Activated gamma-delta T cell treated with Interleukin-2 at 50 U/mL for 16 hours (primary cell): ENCODE measurements around the gene RAB31.
A peak's percentile ranks its signal among the peaks of the same experiment; 100 is the strongest.
"Not testable (repeated sequence)": the region's sequence is repeated elsewhere in the genome, so short reads cannot be mapped to it uniquely, and the experiment has no call there.

Experiments
- DNase-seq: peaks from one replicate; pipeline ENCODE4 v3.0.0-alpha.2; 2020

Gene RAB31

DNA sequence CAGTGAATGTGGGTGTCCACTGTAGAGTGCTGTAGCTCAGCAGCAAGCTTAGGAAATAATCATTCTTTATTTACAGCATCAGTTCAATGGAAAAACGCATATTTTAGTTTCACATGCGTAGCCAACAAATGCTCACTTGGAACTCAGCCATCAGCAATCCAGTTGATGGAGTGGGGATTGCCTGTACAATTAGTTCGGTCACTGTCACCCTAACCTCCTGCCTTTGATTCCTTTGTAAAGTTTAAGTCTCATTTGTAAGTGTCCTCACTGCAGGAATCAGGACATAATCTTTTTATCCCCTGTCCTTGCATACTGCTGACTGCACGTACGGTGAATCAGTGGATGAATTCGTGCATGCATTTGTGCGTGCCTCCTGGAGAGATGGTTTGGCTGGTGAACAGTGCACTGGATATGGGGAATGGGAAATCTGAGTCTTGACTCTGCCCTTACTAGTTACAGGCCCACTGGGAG, 55.9 kb downstream of the RAB31 start:
- no peak for DNase-seq

DNA sequence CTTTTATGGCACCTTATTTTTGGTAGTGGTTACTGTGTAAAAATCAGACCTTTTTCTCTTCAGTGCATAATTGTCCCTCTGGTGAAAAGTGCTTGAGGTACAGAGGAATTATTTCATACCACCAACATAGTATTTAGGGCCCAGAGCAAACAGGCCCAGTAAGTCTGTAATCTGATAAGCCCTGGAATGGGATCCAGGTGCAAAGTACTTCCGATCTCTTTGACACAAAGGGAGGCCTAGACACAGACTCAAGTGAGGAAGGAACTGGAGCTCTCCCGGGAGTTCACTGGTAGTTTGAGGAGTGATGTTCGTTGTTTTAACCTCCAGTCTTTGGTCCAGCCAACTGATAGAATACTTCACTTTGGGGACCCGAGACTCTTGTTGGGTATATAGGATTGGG, 57.4 kb downstream of the RAB31 start:
- no peak for DNase-seq

DNA sequence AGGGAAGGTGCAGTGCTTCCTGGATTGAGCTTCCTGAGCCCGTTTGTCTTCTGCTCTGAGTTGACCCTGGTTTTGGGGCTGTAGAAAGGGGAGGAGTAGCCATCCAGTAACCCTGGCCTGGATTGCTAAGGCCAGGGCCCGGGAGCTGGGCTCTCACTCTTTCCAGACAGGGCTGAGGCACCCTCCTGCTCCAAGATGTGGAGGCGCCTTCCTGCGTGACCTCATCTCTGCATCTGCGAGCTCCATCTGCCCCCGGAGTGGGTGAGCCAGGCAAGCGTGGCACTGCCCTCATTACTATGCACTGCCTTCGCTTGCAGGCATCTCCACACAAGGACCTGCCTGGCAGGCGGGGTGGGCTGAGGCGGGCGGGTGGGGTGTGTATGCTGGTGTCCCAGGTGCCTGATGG, 58.0 kb downstream of the RAB31 start:
- no peak for DNase-seq

DNA sequence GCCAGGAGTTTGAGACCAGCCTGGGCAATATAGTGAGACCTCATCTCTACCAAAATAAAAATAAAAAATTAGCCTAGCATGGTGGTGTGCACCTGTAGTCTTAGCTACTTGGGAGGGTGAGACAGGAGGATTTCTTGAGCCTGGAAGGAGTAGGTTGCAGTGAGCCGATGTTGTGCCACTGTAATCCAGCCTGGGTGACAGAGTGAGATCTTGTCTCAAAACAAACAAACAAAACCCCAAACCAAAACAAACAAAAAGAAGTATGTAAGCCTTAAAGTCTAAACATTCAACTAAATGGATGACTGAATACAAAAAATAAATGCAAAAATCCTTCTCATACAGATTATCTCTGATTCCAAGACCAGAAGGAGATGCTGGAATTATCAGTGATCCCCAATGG, 58.6 kb downstream of the RAB31 start:
- DNase-seq, result no peak

DNA sequence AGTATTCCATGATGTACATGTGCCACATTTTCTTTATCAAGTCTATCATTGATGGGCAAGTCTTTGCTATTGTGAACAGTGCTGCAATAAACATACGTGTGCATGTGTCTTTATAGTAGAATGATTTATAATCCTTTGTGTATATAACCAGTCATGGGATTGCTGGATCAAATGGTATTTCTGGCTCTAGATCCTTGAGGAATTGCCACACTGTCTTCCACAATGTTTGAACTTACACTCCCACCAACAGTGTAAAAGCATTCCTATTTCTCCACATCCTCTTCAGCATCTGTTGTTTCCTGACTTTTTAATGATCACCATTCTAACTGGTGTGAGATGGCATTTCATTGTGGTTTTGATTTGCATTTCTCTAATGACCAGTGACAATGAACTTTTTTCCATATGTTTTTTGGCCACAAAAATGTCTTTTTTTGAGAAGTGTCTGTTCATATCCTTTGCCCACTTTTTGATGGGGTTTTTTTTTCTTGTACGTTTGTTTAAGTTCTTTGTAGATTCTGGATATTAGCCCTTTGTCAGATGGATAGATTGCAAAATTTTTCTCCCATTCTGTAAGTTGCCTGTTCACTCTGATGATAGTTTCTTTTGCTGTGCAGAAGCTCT, 60.1 kb downstream of the RAB31 start:
- DNase-seq, result not testable (repeated sequence)

DNA sequence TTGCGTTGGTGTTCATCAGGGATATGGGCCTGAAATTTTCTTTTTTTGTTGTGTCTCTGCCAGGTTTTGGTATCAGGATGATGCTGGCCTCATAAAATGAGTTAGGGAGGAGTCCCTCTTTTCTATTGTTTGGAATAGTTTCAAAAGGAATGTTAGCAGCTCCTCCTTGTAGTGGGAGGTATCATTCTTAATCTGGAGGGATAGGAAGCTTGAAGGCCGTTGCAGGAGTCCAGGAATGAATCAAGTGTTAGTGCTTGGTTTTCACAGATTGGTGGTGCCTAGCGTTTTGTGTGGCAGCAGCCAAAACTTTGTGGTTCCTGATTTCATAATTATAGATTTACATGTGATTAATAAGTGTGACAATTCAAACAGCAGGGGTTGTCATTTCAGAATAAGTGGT, 62.0 kb downstream of the RAB31 start:
- DNase-seq, result not testable (repeated sequence)

DNA sequence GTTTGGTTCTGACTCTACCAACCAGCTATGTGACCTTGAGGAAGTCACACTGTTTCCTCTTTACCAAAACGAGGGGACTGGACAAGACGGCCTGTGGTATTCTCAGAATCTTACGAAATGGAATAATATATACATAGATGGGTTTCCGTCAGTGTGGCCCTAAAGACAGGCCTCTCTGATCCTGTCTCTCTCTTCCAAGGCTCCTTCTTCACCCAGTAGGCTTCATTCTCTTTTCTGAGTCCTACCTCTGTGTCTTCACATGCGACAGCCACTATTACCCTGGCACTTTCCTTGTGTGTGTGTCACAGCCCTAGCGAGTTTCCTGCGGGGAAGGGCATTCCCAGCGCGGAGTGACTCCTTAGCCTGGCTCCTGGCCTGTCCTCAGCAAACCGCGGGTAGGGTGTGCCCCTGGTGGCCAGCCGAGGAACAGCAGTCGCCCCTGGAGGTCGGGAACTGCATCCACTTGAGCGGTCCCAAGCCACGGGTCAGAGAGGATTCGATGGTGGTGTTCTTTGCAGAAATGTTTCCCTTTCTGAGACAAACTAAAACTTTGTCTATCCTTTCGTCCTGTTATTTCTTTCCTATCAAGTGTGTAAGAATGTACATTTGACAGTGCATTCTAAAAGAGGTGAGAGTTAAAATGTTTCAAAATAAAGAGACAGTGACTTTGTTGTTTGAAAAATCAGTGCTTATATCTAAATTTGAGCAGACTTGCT, 63.3 kb downstream of the RAB31 start:
- DNase-seq, result peak; percentile 43

DNA sequence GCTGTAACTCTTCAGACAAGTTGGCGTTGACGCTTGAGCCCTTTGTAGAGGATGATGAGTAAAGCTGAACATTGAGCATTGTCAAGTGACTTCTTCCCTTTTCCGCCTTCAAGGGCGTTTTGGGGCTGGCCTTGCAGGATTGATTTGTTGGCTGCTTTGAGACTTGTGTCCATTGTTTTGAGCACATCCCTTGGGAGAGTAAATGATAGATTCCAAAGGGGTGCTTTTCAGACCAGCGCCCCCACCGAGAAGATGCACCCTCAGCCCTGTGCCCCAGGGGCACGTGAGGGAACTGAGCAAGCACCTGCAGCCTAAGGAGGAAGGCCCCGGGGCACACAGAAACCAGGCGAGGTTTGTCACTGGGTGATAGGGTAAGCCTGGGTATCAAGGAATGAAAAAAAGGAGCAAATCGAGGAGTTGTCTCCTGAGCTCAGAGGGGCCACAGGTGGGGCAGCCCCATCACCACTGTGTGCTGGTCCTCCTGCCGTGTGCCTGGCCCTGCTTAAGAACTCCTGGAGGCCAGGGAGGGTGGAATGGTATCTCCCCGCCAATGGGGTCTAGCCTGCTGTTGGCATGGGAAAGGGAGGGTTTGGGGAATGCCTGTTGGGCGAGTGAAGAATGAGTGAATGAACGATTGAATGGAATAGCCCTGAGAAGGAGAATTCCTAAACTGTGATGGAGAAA, 64.0 kb downstream of the RAB31 start:
- DNase-seq, result no peak

DNA sequence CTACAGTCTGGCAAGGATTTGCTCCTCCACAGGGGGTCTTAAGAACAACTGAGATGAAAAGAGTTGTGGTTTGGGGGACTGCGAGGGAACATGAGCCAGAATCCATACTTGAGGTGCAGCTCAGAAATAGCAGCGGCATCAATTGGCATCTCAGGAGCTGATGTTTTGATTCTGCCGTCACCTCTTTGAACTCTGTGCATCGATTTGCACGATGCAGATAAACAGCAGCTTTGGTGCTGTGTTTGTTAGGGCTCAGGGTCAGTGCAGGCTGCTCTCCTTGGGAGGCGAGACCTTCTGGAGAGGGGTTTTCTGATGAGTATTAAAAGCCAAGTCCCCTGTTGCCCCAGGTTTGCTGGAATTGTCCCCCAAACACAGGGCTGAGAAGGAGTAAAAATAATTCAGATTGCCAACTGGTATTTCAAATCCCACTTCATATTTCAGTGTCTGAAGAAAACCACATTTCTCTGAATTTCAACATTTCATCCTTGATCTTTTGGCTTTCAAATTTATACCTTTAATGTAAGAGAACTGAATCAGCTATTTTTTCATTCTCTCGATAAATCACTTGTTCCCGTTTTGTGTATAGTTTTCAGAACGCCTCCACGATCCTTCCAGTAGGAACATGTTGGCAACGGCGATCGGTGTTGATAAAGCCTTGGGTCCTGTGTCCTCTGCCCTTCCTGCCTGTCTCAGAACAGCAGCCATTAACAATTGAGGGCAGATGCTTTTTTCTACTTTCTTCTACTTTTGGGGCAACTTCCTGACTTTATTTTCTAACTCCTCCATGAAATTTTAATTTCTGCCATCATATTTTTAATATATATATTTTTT, 65.0 kb downstream of the RAB31 start:
- no peak for DNase-seq

DNA sequence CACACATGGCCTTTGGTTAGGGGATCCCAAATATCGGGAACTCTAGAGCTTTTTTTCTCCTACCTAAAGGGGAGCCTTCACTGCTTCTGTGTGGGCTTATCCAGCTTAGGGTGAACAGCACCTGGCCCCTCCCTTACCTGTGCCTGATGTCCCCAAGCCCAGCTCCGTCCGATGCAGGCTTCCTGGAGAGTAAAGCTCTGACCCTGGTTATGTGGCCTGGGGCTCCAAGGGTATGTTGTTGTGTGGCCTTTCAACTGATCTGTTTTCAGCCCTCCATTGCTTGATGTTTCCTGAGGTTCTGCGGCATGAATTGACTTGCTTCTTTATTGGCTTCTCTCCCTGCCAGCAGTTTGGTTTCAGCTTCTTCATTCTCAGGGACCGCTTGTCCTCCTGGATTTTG, 66.0 kb downstream of the RAB31 start:
- no peak for DNase-seq

DNA sequence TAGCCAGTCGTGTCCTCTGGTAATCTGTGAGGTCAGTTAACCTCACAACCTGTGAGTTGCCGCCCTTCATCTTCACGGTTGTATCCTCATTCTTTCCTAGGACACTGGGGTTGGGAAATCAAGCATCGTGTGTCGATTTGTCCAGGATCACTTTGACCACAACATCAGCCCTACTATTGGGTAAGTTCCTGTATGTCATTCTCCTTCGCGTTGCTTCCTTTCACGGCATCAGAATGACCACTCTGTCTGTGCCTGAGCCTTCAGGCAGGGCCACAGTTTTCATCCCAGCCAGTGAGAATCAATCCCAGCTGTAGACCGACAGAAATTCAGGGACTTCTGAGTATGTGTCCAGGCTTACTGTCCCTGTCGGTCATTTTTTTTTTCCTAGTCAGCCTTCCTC, 67.1 kb downstream of the RAB31 start:
- no peak for DNase-seq

DNA sequence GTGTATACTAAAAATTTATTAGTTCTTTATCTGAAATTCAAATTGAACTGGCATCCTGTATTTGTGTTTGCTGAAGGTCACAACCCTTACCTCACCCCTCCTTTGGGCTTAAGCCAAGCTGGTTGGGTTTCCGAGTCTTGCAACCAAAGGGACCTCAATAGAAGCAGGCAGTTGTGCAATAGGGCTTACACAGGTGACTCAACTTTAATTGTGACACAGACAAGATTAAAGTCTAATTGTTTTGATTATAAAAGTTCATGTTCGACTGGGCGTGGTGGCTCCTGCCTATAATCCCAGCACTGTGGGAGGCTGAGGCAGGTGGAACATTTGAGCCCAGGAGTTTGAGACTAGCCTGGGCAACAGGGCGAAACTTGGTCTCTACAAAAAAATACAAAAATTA, 71.5 kb downstream of the RAB31 start:
- no peak for DNase-seq

DNA sequence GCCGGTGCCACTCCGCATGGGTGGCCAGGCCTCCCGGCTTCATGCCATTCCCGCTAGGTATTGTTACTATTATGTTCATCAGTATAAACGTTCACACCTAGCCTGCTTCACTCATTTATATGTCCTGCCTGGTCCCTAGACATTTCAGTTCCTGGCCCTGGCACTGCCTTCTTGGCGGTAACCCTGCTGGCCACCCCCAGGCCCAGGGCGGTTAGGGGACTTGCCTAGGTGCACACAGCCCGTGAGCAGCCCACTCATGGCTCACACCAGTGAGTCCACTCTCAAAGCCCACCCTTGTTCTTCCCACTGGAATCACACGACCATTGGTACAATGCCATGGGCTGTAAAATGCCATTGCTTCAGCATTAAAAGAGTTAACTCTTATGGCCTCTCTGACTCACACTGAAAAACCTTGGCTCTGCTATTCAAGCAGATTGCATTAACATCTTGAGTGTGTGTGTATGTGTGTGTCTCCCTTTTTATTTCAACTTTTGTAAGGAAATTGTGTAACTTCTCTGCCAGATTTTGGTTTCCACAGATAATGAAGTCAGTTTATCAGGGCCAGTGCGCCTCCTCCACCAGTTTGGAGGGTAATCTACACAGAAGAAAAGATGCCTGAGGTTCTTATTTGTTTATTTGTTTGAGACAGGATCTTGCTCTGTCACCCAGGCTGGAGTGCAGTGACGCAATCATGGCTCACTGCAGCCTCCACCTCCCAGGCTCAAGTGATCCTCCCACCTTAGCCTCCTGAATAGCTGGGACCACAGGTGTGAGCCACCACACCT, 74.2 kb downstream of the RAB31 start:
- no peak for DNase-seq

DNA sequence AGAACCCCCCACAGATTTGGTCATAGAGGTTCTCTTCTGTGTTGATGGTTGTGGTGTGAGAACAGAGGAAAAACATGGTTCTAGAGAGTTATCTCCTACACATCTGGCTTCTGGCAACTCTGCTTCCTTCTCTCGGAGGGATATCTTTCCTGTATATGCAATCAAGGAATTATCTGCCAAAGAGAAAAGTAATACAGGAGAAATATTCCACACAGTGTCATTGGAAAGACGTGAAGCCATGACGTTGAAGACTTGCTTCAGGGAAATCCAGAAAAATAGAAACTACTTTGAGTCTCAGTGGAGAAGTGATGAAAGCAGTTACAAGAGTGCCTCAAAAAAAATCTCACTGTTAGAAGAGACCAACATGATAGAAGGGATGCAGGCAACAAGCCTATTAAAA, 78.5 kb downstream of the RAB31 start:
- no peak for DNase-seq

DNA sequence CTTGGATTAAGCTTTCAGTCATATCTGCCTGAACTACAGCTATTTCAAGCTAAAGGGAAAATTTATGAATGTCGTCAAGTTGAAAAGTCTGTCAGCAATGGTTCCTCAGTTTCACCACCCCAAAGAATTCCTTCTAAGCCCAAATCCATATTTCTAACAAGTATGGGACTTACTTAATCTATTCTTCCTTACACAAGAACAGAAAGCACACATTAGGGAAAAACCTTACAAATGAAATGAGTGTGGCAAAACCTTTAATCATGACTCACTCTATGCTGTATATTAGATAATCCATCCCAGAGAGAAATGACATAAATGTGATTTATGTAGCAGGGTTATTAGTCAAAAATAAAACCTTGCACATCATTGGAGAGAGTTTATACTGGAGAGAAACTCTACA, 78.9 kb downstream of the RAB31 start:
- DNase-seq, result no peak

DNA sequence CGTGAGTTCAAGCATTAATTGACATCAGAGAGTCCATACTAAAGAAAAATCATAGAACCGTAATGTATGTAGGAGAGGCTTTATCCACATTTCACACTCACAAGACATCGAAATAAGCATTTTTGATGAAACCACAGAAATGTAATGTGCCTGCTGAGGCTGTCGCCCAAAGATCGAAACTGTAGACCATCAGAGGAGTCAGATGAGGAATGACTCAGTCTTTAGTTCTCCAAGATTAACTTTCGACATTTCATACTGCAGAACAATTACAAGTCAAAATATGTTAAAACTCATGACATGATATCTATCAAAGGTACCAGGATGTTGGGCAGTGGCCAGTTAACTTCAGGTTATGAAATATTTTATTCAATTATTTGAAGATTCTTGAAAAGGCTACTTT, 79.6 kb downstream of the RAB31 start:
- no peak for DNase-seq

DNA sequence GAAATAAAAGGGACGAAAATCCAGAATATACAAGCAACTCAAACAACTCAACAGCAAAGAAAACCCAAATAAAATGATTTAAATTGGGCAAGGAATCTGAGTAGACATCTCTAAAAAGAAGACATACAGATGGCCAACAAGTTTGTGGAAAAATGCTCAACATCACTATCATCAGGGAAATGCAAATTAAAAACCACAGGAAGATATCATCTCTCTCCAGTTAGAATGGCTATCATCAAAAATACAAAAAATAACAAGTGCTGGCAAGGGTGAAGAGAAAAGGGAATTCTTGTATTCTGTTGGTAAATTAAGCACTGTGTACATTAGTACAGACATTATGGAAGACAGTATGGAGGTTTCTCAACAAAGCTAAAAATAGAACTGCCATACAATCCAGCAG, 80.0 kb downstream of the RAB31 start:
- DNase-seq, result no peak

DNA sequence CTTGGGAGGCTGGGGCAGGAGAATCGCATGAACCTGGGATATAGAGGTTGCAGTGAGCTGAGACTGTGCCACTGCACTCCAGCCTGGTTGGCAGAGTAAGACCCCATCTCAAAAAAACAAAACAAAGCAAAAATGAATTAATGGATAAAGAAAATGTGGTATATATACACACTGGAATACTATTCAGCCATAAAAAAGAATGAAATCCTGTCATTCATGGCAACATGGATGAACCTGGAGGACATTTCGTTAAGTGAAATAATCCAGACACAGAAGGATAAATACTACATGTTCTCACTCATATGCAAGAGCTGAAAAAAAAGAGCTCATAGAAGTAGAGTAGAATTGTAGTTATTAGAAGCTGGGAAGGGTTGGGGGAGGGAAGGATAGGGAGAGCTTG, 80.8 kb downstream of the RAB31 start:
- DNase-seq, result no peak

DNA sequence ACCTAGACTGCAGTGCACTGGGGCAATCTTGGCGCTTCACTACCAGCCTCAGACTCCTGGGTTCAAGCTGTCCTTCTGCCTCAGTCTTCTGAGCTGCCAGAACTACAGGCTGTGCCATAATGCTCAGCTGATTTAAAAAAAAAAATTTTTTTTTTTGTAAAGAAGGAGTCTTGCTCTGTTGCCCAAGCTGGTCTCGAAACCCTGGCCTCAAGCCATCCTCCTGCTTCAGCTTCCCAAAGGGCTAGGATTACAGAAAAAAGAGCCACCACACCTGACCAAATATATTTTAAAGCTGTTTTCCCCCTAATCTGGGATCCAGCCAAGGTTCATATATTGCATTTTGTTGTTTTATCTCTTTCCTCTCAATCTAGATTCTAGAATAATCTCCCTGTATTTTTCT, 82.2 kb downstream of the RAB31 start:
- no peak for DNase-seq

DNA sequence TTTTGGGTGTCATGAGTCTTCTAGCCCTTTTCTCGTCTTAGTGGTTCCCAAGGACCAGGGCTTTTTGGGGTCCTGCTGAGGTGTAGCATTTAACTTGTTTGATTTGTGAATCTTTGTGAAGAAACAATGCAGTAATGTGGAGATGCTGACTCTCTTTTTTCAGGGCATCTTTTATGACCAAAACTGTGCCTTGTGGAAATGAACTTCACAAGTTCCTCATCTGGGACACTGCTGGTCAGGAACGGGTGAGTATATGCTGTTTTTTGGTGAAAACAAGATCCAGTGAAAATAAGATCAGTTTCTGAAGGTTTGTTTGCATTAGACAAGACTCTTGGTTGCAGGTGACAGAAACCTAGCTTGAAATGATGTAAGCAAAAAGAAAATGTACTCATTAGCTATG, 83.9 kb downstream of the RAB31 start:
- DNase-seq, result no peak

DNA sequence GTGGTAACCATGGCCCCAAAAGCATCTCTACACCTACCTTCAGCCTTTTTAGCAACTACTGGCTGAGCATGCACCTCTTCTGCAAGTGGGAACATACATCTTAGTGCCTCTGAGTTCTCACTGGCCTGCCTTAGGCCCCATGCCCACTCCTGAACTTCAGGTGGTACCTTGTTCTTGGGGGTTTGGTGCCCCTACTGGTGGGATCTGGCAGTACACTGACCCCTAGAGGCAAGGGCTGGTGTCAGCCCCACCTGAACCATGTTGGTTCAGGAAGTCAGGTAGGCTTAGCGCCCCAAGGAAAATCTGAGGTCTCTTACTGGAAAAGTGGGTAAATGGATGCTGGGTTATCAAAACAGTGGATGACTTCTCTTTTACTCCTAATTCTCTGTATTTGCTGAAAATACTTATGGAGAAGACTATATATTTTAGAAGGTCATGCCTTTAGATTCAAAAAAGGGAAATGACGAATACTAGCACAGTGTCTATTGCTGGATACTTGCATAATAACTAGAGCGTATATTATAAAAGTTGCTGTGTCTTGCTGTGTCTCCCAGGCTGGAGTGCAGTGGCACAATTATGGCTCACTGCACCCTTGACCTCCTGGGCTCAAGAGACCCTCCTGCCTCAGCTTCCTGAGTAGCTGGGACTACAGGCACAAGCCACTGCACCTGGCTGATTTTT, 84.6 kb downstream of the RAB31 start:
- no peak for DNase-seq

DNA sequence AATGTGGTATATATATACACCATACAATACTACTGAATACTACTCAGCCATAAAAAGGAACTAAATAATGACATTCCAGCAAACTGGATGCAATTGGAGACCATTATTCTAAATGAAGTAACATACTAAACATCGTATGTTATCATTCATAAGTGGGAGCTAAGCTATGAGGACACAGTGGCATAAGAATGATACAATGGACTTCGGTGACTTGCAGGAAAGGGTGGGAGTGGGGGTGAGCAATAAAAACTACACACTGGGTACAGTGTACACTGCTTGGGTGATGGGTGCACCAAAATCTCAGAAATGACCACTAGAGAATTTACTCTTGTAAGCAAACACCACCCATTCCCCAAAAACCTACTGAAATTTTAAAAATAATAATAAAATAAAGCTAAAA, 87.9 kb downstream of the RAB31 start:
- no peak for DNase-seq
